Kasumi-1 (cell line): ENCODE results near the gene ARMH2.

Experiments used
- DNase-seq, 2 experiments: peaks; one replicate each; lab custom pipeline; 2025; lab: John Stamatoyannopoulos, UW

ARMH2 gene

GRCh38 chr6:24798740-24799540 lies at the start of gene ARMH2:
TSS of gene ARMH2 (minus strand) at chr6:24798917. CDS start at chr6:24798857, 60 bp downstream.
- no peak for DNase-seq

GRCh38 chr6:24848461-24848860 lies 49.7 kb upstream of the ARMH2 start:
- DNase-seq = no peak

- no peak for DNase-seq
These were observed 48.7 kb upstream of the ARMH2 start for GRCh38 chr6:24847402-24847801.

GRCh38 chr6:24845578-24845977 lies 46.9 kb upstream of the ARMH2 start:
- DNase-seq = no peak

- no peak for DNase-seq
These were observed 46.2 kb upstream of the ARMH2 start for GRCh38 chr6:24844903-24845302.

GRCh38 chr6:24844061-24844460 lies 45.3 kb upstream of the ARMH2 start:
- no peak for DNase-seq

- DNase-seq = no peak
These were observed 41.5 kb upstream of the ARMH2 start for GRCh38 chr6:24840187-24840586.

GRCh38 chr6:24838994-24839393 lies 40.3 kb upstream of the ARMH2 start:
- no peak for DNase-seq

GRCh38 chr6:24838081-24838480 lies 39.4 kb upstream of the ARMH2 start:
- no peak for DNase-seq

- no peak for DNase-seq
These were observed 37.4 kb upstream of the ARMH2 start for GRCh38 chr6:24836109-24836508.

GRCh38 chr6:24833711-24834386 lies 35.1 kb upstream of the ARMH2 start:
- DNase-seq = no peak

GRCh38 chr6:24832794-24833193 lies 34.1 kb upstream of the ARMH2 start:
- no peak for DNase-seq

- DNase-seq = no peak
These were observed 33.3 kb upstream of the ARMH2 start for GRCh38 chr6:24831771-24832716.

GRCh38 chr6:24829657-24830056 lies 30.9 kb upstream of the ARMH2 start:
- DNase-seq = no peak

GRCh38 chr6:24827970-24828369 lies 29.3 kb upstream of the ARMH2 start:
- DNase-seq = no peak

- DNase-seq = no peak
These were observed 28.4 kb upstream of the ARMH2 start for GRCh38 chr6:24827162-24827561.

- DNase-seq = no peak
These were observed 26.5 kb upstream of the ARMH2 start for GRCh38 chr6:24825130-24825630.

GRCh38 chr6:24824142-24824938 lies 25.6 kb upstream of the ARMH2 start:
- DNase-seq = no peak

GRCh38 chr6:24823185-24823584 lies 24.5 kb upstream of the ARMH2 start:
- no peak for DNase-seq

- DNase-seq = no peak
These were observed 24.0 kb upstream of the ARMH2 start for GRCh38 chr6:24822696-24823095.

- DNase-seq = no peak
These were observed 23.2 kb upstream of the ARMH2 start for GRCh38 chr6:24821860-24822444.
